DMS79 treated with DMSO at 0.1 percent for 48 hours (cell line): ENCODE measurements around the gene PIGR.

ENCODE experiments used
- DNase-seq: peaks from one replicate; lab custom pipeline; 2025; lab: John Stamatoyannopoulos, UW

The PIGR gene

DNA sequence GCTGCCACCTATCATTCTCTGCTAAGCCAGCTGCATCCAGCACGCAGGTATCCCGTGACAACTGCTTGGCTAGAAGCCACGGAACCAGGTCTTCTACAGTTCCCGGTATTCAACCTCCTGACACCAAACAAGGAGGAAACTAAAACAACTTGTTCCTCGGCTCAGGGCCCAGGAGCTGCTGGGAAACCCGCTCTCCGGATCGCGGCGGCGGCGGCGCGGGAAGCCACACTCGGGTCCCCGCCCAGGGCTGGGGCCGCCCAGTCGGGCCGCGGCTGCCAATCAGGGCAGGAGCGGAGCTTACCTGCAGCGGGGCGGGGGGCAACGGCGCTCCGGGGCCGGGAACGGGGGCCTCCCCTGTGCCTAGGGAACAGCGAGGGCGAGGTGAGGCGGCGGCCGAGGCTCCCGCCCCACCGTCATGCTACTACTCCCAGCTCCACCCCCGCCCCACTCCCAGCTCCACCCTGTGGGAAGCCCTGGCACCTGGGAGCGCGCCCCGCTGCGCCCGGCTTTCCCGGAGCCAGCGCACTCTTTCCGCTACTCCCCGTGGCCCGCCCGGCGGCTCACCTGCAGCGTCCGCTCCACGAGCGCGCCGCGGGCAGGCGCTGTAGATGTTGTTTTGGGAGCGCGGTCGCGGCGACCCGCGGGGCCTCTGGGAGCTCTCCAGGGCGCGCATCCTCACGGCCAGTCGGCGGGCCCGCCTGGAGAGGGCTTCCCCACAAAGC is 36.9 kb downstream of the PIGR start:
- peak; percentile 79 for DNase-seq

DNA sequence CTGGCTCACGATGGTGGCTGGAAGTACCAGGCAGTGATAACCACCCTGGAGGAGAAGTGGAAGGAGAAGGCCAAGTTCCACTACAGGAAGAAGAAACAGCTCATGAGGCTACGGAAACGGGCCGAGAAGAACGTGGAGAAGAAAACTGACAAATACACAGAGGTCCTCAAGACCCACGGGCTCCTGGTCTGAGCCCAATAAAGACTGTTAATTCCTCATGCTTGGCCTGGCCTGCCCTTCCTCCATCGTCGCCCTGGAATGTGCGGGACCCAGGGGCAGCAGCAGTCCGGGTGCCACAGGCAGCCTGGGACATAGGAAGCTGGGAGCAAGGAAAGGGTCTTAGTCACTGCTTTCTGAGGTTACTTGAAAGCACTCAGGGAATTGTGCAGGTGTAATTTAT is 38.2 kb downstream of the PIGR start:
- DNase-seq: no peak

DNA sequence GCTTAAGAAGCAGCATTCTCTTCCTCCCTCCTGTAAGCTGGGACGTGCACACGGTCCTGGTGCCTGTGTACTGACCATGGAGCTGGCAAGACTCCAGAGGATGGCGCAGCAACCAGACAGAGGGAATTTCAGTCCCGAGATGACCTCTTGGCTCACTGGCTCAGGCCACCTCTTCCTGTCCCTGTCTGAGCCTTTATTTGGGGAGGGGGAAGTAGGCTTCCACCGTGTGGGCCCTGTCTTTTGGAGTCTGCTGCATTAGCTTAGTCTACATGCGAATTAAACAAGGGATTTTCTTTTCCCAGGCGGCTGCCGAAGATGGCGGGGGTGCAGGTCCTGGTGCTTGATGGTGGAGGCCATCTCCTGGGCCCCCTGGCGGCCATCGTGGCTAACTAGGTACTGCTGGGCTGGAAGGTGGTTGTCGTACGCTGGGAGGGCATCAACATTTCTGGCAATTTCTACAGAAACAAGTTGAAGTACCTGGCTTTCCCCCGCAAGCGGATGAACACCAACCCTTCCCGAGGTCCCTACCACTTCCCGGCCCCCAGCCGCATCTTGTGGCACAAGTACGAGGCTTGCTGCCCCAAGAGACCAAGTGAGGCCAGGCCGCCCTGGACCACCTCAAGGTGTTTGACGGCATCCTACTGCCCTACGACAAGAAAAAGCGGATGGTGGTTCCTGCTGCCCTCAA is 38.8 kb downstream of the PIGR start:
- no peak for DNase-seq

DNA sequence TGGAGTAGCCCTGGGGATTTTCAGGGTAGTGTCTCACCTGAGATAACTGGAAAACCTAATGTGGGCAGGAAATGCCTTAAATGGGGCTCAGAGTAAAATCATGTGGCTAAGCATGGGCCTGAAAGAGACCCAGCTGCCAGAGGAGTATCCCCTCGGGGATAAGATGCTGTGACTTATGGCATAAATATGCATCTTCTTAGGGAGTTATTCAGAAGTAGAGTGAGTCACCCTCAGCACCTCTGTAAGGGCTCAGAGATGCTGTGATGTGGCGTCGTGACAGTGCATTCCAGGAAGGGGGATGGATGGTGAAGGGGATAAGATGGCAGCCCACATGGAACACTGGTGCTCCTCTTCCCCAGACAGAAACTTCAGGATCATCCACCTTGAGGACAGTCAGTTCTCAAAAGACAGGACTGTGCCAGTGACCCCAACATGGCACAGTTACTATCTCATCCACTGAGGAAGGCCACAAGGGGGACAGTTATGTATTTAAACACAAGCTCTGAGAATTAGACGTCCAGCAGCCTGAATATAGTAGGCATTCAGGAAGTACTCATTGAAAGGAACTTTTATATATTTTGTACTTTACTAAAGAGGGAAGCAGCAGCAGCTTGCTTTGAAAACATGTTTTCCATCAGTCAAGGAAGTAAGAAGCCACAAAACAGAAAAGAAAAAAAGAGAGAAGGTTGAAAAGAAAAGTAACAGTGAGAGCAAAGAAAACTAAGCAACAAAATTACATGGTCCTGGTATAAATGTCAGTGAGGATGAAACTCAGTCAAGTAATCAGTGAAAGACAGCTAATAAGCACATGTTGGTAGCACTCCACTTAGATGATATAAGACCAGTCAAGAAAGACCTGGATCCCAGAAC is 40.7 kb downstream of the PIGR start:
- DNase-seq: no peak

DNA sequence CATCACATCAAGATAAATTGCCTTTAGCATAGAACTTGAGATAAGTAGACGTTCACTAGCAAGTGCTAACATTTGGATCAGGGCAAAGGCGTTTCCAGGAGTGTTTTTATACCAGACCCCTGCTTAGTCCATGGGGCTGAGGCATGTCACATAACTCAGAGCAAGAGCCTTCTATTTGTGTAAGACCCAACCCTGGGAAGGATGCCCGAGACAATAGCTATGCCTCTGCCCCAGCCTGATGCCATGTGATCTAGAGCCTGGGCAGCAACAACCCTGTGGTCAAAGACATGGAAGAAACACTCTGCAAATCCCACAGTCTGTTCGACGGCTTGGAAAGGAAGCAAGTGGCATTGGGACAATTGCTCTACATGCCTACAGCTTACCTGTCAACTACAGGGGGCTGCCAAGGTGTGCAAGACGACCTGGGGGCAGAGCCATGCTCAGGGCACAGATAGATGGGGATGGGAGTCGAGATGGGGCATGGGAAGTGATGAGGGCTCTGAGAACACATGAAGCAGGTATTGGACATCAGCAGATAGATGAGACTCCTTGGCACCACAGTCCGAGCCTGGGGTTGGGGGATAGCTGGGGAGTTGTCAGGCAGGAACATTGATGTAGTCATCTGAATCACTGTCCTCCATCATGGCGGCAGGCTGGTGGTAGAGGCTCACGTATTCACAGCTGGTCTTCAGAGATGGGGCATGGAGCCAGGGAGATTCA is 41.7 kb downstream of the PIGR start:
- DNase-seq: no peak

DNA sequence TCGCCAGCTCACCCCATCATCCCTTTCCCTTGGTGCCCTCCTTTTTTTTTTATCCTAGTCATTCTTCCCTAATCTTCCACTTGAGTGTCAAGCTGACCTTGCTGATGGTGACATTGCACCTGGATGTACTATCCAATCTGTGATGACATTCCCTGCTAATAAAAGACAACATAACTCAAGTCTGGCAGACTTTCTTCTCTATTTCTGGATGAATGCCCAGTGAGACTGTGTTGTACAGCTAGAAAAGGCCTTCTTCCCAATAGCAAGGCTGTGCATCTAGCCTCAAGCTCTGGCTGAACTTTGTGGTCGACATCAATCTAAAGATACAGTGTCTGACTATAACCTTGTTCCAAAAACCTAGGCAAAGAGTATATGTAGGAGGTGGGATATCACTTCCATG is 42.6 kb downstream of the PIGR start:
- DNase-seq: no peak

DNA sequence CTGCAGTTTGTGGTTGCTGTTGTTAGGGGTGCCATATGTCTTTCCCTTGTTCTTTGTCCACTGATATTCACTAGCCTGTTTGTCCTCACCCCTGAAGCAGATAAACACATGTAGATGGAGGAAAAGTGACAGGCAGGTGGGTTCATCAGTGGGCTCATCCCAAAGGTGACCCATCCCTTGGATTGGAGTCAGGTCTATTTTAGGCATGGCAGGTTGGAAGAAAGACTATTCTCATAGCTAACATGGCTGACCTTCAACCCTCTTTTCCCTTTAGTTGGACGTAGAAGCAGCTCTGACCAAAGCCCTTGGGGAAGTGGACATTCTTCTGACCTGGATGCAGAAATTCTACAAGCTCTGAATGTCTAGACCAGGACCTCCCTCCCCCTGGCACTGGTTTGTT is 43.6 kb downstream of the PIGR start:
- DNase-seq: no peak

DNA sequence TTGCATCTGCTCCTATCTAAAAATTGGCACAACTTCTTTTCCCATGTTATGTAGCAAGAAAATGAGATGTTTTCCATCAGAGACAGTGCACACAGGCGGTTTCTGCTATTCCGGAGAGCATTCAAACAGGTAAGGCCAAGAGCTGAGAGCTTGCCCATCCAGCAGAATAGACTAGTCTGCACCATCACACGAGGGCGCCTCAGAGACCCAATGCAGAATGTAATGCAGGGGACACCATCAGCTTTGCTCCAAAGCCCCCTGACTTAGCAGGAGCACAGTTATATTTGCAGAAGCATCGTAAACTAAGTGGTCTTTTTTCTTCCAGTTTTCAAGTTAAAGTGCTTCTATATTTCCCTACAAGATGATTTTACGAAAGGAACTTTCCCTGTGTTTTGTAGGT is 44.3 kb downstream of the PIGR start:
- DNase-seq: no peak

DNA sequence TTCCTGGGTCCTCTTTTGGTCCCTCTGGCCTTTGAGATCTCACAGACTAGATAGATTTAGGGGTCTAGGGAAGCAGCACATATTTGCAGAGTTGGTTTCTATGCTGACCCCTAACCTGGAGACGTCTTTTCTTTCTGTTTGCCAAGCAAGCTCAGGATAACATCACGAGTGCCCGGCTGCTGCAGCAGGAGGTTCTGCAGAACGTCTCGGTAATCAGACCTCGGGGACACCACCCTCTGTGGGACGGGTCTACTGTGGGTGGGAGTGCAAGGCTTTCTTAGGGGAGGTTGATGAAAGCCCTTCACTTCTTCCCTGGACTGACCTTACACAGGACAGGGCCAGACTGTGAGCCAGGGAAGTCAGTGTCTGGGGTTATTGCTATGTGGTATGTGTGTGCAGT is 46.1 kb downstream of the PIGR start:
- no peak for DNase-seq

DNA sequence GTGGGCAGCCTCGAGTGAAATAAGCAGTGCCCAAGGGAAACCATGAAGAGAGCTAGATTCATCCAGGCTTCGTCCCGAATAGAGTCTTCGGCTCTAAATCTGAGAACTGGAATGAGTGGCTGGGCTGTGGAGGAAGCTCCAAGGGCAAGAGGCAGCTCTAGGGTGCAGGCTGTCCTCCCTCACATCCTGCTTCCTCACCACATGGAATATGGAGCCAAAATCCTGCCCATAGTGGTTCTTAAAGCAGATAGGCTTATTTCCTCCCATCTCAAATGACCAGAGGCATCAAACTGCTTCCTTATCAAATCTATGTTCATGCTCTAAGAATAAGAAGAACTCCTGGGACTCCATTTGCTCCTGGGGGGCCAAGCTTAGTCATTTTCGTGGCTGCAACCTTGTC is 46.5 kb downstream of the PIGR start:
- no peak for DNase-seq

DNA sequence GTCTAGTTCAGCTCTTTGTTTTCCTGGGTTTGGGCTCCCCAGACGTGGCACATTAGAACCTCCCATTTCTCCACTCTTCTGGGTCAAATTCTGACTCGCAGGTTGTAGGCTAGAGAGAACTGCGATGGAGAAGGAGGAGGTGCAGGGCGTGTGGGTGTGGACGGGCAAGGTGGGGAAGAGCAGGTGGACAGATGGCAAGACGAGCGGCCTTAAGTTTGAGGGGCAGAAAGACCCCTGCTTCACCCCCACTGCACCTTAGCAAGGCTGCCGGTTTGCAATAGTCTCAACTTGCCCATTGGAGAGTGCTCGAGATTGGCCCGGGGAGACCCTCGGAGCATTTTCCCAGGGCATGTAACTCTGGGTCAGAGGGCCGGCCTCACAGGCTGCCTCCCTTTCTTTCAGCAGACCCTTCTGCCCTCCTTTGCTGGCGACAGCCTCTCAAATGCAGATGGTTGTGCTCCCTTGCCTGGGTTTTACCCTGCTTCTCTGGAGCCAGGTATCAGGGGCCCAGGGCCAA is 47.3 kb downstream of the PIGR start:
- DNase-seq: no peak

DNA sequence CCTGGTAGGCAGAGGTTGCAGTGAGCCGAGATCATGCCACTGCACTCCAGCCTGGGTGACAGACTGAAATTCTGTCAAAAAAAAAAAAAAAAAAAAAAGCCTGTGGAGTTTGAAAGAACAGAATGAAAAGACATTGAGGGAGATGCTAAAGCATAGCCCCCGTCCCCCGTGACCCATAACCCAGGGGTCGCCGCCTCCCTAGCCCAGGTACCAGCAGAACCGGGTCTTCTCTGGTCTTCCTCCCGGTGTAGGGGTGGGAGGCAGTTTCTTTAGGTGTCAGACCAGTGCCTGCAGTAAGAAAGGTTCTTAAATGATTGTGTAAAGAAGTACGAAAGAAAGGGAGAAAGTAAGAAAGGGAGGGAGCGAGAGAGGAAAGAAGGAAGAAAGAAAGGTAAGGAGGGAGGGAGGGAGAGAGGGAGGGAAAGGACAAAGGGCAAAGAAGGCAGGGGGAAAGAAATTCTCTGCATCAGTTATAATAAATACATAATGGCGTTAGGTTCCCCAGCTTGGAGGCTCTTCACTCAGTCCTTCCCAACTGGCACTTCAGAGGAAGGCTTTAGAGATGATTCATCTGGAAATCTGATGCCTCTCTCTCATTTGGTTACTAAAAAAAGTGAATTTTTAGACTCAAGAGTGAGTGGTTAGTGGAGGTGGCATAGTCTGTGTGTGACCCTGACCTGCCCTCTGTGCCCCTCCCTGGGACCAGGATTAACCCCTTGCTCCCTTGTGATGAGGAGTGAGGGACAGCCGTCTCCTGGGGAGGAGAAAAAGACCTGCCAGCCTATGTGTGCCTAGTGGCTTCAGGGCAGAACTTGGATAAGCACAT is 48.0 kb downstream of the PIGR start:
- peak; percentile 52 for DNase-seq

DNA sequence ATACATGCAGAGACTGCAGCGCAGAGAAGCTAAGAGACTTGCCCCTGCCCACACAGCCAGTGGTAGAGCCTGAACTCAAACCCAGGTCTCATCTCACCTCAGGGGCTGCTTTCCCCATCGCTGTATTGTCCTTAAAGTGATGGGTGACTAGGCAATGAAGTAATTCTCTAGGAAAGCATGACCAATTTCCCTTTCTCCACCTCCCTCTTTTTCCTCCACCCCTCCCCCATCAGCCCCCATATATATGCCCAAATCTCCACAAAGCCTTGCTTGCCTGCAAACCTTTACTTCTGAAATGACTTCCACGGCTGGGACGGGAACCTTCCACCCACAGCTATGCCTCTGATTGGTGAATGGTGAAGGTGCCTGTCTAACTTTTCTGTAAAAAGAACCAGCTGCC is 49.1 kb downstream of the PIGR start, which contains the start of gene IL24:
TSS of gene IL24 (plus strand) at position 269 of the 400 bp plus-strand sequence. CDS start 390 bp downstream, outside the sequence.
- DNase-seq: no peak

DNA sequence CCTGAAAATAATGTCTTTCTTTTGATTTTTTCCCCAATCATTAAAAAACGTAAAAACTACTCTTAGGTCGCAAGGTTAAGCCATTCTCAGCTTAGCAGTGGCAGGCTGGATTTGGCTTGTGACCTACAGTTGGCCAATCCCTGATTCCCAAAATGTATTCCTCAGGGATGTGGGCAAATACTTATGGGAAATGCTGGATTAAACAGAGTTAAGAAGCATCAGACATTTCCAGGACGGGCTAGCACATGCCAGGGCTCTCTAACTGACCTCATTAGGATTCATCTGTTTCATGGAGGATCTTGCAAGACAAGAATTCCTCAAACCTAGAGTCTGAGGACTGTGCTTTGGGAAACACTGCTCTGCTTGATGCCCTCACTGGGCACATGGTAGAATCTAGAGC is 50.0 kb downstream of the PIGR start:
- no peak for DNase-seq

DNA sequence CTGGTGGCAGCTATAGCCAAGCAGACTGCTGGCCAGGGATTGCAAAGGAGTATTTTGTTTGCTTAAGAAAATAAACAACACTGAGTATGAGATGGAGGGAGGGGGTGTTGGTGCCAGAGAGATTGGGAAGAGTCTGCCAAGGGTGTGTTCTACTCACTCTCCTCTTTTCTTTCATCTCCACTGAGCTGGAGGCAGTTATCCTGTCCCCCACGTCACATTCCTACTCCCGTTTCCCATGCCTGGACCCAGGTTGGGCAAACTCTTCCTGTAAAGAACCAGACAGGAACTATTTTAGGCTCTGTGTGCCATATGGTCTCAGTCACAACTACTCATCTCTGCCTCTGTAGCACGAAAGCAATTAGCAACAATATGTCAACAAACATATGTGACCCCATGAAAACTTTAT is 50.4 kb downstream of the PIGR start:
- peak; percentile 83 for DNase-seq

DNA sequence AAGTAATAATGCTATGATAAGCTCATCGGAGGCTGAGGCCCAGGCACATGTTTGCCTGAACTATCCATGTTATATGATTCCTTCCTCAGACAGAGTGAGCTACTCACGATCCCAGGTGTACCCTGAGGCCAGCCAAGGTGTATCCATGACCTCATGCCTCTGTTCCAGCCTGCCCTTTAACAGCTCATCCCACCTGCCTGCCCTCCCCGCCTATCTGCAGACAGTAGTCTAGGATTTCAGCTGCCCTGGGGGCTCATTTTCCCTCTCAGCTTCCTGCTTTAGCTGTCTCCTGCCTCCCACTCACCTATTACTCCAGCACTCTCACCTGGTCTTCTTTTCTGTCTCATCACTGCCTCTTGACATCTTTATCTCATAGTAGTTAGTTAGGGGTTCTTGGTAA is 50.9 kb downstream of the PIGR start:
- DNase-seq: peak; percentile 83

DNA sequence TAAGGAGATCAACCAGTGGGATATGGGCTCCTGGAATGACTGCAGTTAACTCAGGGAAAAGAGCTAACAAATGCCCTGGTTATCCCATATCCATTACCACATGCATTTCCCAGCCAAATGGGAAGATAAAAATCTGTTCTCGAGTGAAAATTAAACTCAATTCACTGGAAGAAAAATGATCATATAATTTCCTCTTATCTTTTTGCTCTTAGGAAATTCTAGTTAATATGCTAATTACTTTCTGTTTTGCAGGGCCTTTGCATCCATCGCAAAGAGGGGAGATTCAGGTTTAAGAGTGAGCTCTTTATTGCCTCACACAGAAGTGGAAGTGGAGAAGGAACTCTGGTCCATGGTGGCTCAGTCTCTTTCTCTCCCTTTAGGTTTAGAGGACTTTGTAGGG is 52.9 kb downstream of the PIGR start:
- DNase-seq: peak; percentile 14

DNA sequence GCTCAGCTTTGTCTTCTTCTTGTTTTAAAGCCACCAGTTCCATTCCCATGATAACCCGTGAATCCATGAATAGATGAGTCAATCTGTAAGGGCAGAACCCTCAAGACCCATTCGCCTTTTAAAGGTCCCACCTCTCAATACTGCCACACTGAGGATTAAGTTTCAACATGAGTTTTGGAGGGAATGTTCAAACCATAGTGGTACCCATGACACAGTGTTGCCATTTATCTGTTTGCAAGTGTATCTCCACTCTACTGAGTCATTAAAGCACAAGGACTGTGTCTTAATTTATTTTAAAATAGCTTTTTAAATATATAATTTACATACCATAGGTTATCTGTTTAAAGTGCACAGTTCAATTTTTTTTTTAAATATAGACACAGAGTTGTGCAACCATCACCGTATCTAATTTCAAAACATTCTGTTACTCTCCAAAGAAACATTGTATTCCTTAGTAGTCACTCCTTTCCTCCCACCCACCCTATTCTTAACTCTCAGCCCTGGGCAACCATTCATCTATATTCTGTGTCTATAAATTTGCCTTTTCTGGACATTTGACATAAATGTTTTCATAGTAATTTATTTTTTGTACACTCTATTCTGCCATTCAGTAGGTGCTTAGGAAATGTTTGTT is 53.8 kb downstream of the PIGR start:
- no peak for DNase-seq

DNA sequence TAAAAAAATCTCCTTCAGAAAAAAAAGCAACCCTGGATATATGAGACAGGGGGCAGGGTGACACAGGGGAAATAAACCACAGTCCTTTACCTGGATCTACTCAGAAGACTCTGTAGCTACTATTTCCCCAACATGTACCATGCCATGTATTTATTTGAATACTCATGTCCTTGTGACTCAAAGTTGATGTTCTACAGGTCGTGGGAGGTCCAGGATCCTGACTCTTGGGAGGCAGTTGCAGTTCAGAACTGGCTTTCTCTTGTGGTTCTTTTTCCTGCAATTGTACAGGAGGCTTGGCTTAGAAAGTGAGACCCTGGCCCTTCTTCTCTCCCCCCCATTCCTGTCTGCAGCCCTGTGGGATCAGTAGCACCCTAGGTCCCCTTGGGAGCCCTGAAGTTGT is 54.9 kb downstream of the PIGR start:
- no peak for DNase-seq
